ENCODE results near the gene MPPED1. TPM values are rescaled to one million over a fixed set of nuclear protein-coding genes. Genes with fewer than 3 reads are reported as not detected.

Gene MPPED1
- total and polyA plus RNA-seq, 2 of the 13 experiments (the other 11 are each of a cell fraction or from before 2014, with no cell fraction given): 0.77 TPM; not detected in 1

DNA sequence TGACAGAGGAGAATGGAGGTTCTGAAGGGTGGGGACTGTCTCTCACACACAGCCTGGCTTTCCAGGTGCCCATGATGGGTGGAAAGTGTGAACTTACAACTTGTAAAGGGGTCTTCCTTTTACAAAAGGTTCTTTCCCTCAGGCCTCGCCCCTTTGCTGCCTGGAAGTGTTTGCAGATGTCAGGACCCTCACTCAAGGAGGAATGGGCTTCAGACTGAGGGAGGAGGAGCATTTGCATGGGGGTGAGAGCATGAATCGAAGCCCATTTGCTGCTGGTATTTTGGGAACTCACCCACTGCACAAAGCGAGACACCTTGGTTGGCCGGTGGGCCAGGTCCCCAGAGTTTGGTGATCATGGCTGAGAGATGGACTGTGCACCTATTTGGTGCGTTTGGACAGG is 25.1 kb downstream of the MPPED1 start (continued):
- TF ChIP-seq MYC (CRISPR knock-in tag; IDR thresholded peaks at IDR 0.05; ENCODE audit: borderline replicate concordance): no peak
- no peak for TF ChIP-seq TAF1 (CRISPR knock-in tag; IDR thresholded peaks at IDR 0.05)

GRCh38 chr22:43437871-43438475 is 26.2 kb downstream of the MPPED1 start:
- POLR2A ChIA-PET: no interaction called here
- no peaks in the 10 kb centered on the region for H3K36me3 ChIP-seq (replicated peaks in 1 of 2; ENCODE audit: control insufficient read depth in 1 of 2, insufficient read depth in 2 of 2, low read length in 2 of 2)
- CTCF ChIA-PET (ENCODE audit: low intra/inter-chr PET ratio, low total read pairs): no interaction called here
- no peaks in the 10 kb centered on the region for H4K20me1 ChIP-seq (ENCODE audit: insufficient read depth, low read length)
- TF ChIP-seq CEBPB (IDR thresholded peaks at IDR 0.05; ENCODE audit: borderline replicate concordance, low read depth, low read length): peak; percentile 50
- TF ChIP-seq CSRNP1 (CRISPR knock-in tag; IDR thresholded peaks at IDR 0.05): no peak
- TF ChIP-seq ZFP36 (IDR thresholded peaks at IDR 0.05; ENCODE audit: borderline replicate concordance, low read depth, low read length, partially characterized antibody): no peak
- no peak for TF ChIP-seq MXI1 (IDR thresholded peaks at IDR 0.05; ENCODE audit: borderline replicate concordance, low read depth, low read length)
- intact Hi-C loops (cut with micrococcal nuclease; ENCODE audit: unreplicated experiment): no loop called here
- no peak for FAIRE-seq
- H3K9ac ChIP-seq (ENCODE audit: insufficient read depth, low read depth, low read length): no peak overlapping the region
- WGBS (ENCODE audit: low lambda C conversion rate): 37% methylated on average over 14 of the region's 15 CpGs
- H3K79me2 ChIP-seq (ENCODE audit: insufficient read depth, low read length): no peaks in the 10 kb centered on the region
- peaks cover 9 to 43% of the 10 kb centered on the region in 2 experiments for H3K27me3 ChIP-seq (ENCODE audit: control insufficient read depth in 1 of 2, insufficient read depth in 2 of 2, low read length in 2 of 2)
- H3K4me2 ChIP-seq (ENCODE audit: low read depth, low read length): no peak overlapping the region
- no peak overlapping the region for H3K4me3 ChIP-seq (replicated peaks in 1 of 3; ENCODE audit: insufficient read depth in 1 of 3, low read depth in 2 of 3, low read length in 3 of 3)
- ATAC-seq: no peak
- H2AFZ ChIP-seq (ENCODE audit: low read length): no peak overlapping the region
- H3K27ac ChIP-seq (ENCODE audit: extremely low read length, insufficient read depth, low read length): no peak overlapping the region
- in situ Hi-C loops (cut with HindIII; ENCODE audit: extremely low pct_ligation_motif_present, low pct_unique_long_range_greater_than_20kb): no loop called here
- no TSS peak for BruUV-seq (replicated peaks)
- H3K4me1 ChIP-seq (ENCODE audit: insufficient read depth, low read length): peaks cover 11% of the 10 kb centered on the region
- DNase-seq (ENCODE audit: low spot score): no peak
- no peaks in the 10 kb centered on the region for H3K9me3 ChIP-seq (ENCODE audit: low read length)
